ENCODE results near the gene GDPD2.

Gene GDPD2

GRCh38 chrX:70476166-70476933, 53.2 kb downstream of the GDPD2 start:
- DNase-seq = no peak

DNA sequence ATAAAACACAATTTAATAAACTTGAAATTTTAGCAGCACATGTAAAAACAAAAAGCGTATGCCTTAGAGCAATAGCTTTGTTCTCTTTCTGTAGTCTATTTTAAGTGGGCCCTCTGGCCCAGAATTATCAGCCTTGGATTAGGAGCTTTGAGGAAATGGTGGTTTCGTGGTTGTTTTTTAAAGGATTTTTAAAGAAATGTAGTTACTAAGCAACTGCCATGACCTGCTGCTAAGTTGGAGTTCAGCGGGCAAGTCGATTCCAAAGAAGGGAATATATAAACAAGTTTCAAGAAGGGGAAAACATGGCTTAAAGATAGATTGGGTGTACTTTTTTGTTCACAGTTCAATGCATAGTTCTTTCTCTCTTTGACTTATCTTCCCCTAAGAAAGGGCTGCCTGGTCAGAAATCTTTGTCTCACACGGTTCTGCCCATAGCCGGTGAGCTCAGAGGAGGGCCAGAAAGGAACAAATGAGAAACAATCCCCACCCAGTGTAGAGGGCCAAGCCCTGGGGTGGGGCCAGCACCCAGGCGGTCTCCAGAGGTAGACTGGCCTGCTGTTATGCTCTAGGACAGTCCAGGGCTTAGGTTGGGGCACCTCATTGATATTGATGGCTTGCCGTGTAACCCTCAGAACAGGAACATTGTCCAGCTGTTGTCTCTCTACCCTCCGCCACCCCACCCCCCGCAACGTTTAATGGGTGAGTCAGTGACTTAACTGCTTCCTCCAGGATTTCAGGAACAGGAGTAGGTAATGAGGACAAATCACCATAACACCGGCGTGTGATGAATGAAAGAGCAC, 54.0 kb downstream of the GDPD2 start:
- peak; percentile 46 for DNase-seq

GRCh38 chrX:70477734-70478075, 54.6 kb downstream of the GDPD2 start:
- no peak for DNase-seq

DNA sequence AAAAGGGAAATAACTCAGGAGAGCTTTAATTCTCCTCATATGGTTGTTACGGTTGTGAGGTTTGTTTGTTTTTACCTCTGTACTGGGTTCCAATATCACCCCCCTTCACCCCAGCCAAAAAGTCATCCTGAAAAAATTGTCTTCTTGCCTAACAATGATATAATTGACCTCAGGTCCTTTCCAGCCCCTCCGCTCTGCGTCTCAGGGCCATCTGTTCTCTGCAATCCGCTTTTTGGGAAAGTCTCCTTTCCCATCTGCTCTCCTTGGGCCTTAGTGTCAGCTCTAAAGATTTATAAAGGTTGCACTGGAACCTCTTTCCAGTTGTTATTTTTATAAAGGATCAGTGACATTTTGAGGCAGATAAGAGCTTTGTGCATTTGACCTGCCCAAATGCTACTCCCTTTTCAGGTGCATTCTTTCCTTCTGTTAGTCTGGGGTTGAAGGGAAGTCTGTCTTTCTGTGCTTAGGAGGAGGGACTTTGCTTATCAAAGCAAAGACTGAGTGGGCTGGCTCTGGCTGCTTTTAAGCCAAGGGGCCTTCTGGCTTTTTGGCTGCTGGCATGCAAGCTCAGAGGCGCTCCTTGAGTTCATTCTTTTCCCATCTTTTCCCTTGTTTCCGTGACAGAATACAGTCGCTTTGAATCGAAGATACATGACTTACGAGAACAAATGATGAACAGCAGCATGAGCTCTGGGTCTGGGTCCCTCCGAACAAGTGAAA, 55.6 kb downstream of the GDPD2 start:
- no peak for DNase-seq

DNA sequence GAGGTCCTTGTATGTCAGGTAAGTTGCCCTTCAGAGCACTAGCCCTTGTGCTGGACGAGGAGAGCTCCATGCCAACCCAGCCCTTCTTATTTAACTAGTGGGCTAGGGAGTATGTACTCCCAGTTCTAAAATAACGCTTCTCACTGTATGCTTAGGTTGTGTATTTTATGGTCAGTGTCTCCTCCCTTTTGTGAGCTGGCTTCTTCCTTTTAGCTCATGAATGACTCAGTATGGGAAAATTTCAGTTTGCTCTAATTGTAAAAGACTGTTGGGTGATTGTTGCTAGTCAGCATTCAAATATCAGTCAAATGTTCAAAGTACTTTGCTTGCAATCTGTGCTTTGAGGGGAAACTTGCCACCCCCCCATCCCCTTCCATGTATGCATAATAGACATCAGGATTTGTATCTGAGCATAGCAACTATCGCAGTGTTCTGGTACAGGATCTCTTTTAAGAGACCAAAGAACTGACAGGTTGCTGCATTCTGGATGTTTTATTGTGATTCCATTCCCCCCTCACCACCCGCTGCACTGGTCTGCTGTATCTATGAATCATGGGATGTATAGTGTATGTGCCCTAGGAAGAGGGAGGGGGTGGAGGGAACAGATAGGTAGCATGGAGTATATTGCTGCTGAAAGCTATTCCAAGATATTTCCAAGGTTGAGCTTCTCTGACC, 56.3 kb downstream of the GDPD2 start:
- DNase-seq = peak; percentile 78

GRCh38 chrX:70479922-70480659, 57.0 kb downstream of the GDPD2 start:
- DNase-seq = peak; percentile 11

DNA sequence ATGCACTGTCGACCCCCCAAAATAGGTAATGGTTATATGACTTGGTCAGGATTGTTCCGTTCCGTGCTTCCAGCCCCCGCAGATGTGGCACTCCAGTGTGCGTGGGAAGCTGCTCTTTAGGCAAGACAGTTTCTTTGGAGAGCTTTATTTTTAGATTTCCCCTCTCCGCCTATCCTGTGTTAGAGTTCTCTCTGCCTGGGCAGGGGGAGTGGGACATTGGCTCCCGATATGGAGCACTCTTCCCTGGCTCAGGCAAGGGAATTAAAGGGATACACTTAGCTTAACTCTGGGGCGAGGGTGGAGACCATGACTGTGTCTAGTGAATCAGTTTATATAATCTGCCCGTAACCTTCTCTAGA, 57.5 kb downstream of the GDPD2 start:
- no peak for DNase-seq

GRCh38 chrX:70481471-70482270, 58.6 kb downstream of the GDPD2 start:
- no peak for DNase-seq

GRCh38 chrX:70482300-70482699, 59.2 kb downstream of the GDPD2 start:
- DNase-seq = no peak
